H1 (cell line): Measurements from ENCODE around the gene RPUSD1. TPM values are rescaled to one million over a fixed set of nuclear protein-coding genes. Genes with fewer than 3 reads are reported as not detected.

ENCODE experiments used
- CTCF ChIA-PET: fragments of 300-600 bp; sonication (Branson Sonifier 250); formaldehyde crosslinking; loops from one replicate; lab custom pipeline; 2021; ENCODE audit not compliant: partially characterized antibody; lab: Charles Lee
- POLR2A ChIA-PET: fragments of 300-600 bp; sonication (Branson Sonifier 250); formaldehyde crosslinking; loops from one replicate; lab custom pipeline; 2021; ENCODE audit warnings: inconsistent platforms; ENCODE audit not compliant: partially characterized antibody; lab: Charles Lee
- DNase-seq, 2 experiments: peaks; one replicate each; pipeline versions ENCODE4 v3.0.0 to v3.0.0-alpha.2; 2010 to 2022; ENCODE audit warnings: low spot score in 2 of 2, low read depth in 1 of 2, mixed read lengths in 1 of 2
- FAIRE-seq: peaks from 2 replicates; lab custom pipeline; 2011; peaks lifted over from hg19 to GRCh38; lab: Jason Lieb, UNC
- H2AFZ ChIP-seq: 2 replicates; pipeline ENCODE4 v1.8.1; 2012; ENCODE audit warnings: low read length, inconsistent platforms
- H2AK5ac ChIP-seq: 2 replicates; pipeline ENCODE4 v1.6.1; 2013; ENCODE audit warnings: low read depth, low read length
- H2BK120ac ChIP-seq: replicated peaks from 2 replicates; pipeline ENCODE3; 2013; ENCODE audit warnings: low read depth, low read length, inconsistent platforms
- H2BK12ac ChIP-seq: 2 replicates; pipeline ENCODE4 v1.6.1; 2013; ENCODE audit warnings: low read depth, low read length
- H2BK15ac ChIP-seq: 2 replicates; pipeline ENCODE4 v1.6.1; 2013; ENCODE audit warnings: low read length
- H2BK20ac ChIP-seq: 2 replicates; pipeline ENCODE4 v1.6.1; 2013; ENCODE audit warnings: low read length
- H2BK5ac ChIP-seq: 2 replicates; pipeline ENCODE4 v1.6.1; 2013; ENCODE audit warnings: low read depth, low read length
- H3K14ac ChIP-seq: 2 replicates; pipeline ENCODE4 v1.6.1; 2013; ENCODE audit warnings: inconsistent platforms; ENCODE audit not compliant: insufficient read length
- H3K18ac ChIP-seq: 2 replicates; pipeline ENCODE4 v1.6.1; 2013; ENCODE audit warnings: low read length; ENCODE audit errors: extremely low read depth
- H3K23ac ChIP-seq: 2 replicates; pipeline ENCODE4 v1.6.1; 2013; ENCODE audit warnings: inconsistent platforms; ENCODE audit not compliant: insufficient read length
- H3K23me2 ChIP-seq: 2 replicates; pipeline ENCODE4 v1.6.1; 2013; ENCODE audit warnings: low read depth, low read length
- H3K27ac ChIP-seq: 2 replicates; pipeline ENCODE4 v1.6.1; 2011; ENCODE audit warnings: low read depth, low read length, inconsistent platforms
- H3K27me3 ChIP-seq, 4 experiments: replicated peaks in 1 of 4; 1 replicate in 1 of 4; 2 replicates in 3 of 4; pipeline versions ENCODE4 v1.6.1 to v1.8.1; 2011 to 2013; ENCODE audit warnings: low read length in 3 of 4, mild to moderate bottlenecking in 3 of 4, inconsistent platforms in 2 of 4, mixed read lengths in 2 of 4, moderate library complexity in 1 of 4; ENCODE audit not compliant: control insufficient read depth in 3 of 4, insufficient read depth in 3 of 4; ENCODE audit errors: extremely low read depth in 1 of 4
- H3K36me3 ChIP-seq, 4 experiments: 2 replicates each; pipeline versions ENCODE4 v1.6.1 to v1.8.1; 2011 to 2013; ENCODE audit warnings: mild to moderate bottlenecking in 4 of 4, low read length in 3 of 4, moderate library complexity in 2 of 4, control low read depth in 1 of 4, inconsistent platforms in 1 of 4; ENCODE audit not compliant: insufficient read depth in 4 of 4, control insufficient read depth in 2 of 4
- H3K4ac ChIP-seq: replicated peaks from 2 replicates; pipeline ENCODE3; 2013; ENCODE audit warnings: low read length, low read depth, mixed read lengths, inconsistent platforms; ENCODE audit not compliant: insufficient read length
- H3K4me1 ChIP-seq, 4 experiments: replicated peaks in 1 of 4; 1 replicate in 1 of 4; 2 replicates in 3 of 4; pipeline versions ENCODE4 v1.6.1 to v1.8.1; 2011 to 2013; ENCODE audit warnings: low read length in 3 of 4, inconsistent platforms in 2 of 4, mixed read lengths in 1 of 4; ENCODE audit not compliant: insufficient read depth in 4 of 4, control insufficient read depth in 3 of 4
- H3K4me2 ChIP-seq, 2 experiments: 2 replicates each; pipeline versions ENCODE4 v1.6.1 to v1.8.1; 2011 to 2013; ENCODE audit warnings: low read depth in 2 of 2, low read length in 2 of 2, control low read depth in 1 of 2, inconsistent platforms in 1 of 2, mild to moderate bottlenecking in 1 of 2; ENCODE audit not compliant: insufficient read depth in 1 of 2
- H3K4me3 ChIP-seq, 4 experiments: fragments of 200-600, 300-600 bp in 1 of 4; sonication (generic), shearing (Covaris generic), sonication (Bioruptor Twin) in 1 of 4; 2 replicates each; pipeline versions ENCODE4 v1.5.1 to v1.8.1; 2011 to 2016; ENCODE audit warnings: low read length in 4 of 4, low read depth in 3 of 4, control low read depth in 2 of 4, inconsistent platforms in 2 of 4, mild to moderate bottlenecking in 2 of 4, mixed read lengths in 1 of 4, moderate library complexity in 1 of 4; ENCODE audit not compliant: insufficient read depth in 2 of 4; ENCODE audit errors: extremely low read depth in 1 of 4
- H3K56ac ChIP-seq: replicated peaks from 2 replicates; pipeline ENCODE3; 2013; ENCODE audit warnings: low read depth, mild to moderate bottlenecking, mixed read lengths, low read length, inconsistent platforms; ENCODE audit not compliant: insufficient read length
- H3K79me1 ChIP-seq: 2 replicates; pipeline ENCODE4 v1.6.1; 2013; ENCODE audit warnings: low read depth, low read length, control low read depth
- H3K79me2 ChIP-seq, 2 experiments: 2 replicates each; pipeline versions ENCODE4 v1.6.1 to v1.8.1; 2012 to 2013; ENCODE audit warnings: low read length in 2 of 2, mild to moderate bottlenecking in 2 of 2, inconsistent platforms in 1 of 2; ENCODE audit not compliant: insufficient read depth in 2 of 2, control insufficient read depth in 1 of 2
- H3K9ac ChIP-seq, 4 experiments: replicated peaks in 1 of 4; 1 replicate in 1 of 4; 2 replicates in 3 of 4; pipeline versions ENCODE4 v1.6.1 to v1.8.1; 2011 to 2013; ENCODE audit warnings: low read depth in 3 of 4, low read length in 3 of 4, control low read depth in 2 of 4, mild to moderate bottlenecking in 2 of 4, moderate library complexity in 2 of 4, inconsistent platforms in 1 of 4; ENCODE audit errors: extremely low read depth in 1 of 4
- H3K9me3 ChIP-seq, 2 experiments: 2 replicates each; pipeline versions ENCODE4 v1.6.1 to v1.8.1; 2012 to 2013; ENCODE audit warnings: mild to moderate bottlenecking in 2 of 2, moderate library complexity in 2 of 2, control low read depth in 1 of 2, inconsistent platforms in 1 of 2, low read depth in 1 of 2, low read length in 1 of 2, mixed read lengths in 1 of 2; ENCODE audit not compliant: insufficient read depth in 2 of 2
- H4K20me1 ChIP-seq, 2 experiments: replicated peaks in 1 of 2; 2 replicates each; pipeline versions ENCODE3 to v1.8.1; 2011 to 2013; ENCODE audit warnings: inconsistent platforms in 2 of 2, low read length in 2 of 2, mild to moderate bottlenecking in 1 of 2; ENCODE audit not compliant: insufficient read depth in 2 of 2, control insufficient read depth in 1 of 2
- H4K5ac ChIP-seq: 2 replicates; pipeline ENCODE4 v1.6.1; 2013; ENCODE audit warnings: low read length, low read depth, mixed read lengths, inconsistent platforms; ENCODE audit not compliant: insufficient read length
- H4K8ac ChIP-seq: 2 replicates; pipeline ENCODE4 v1.8.0; 2013; ENCODE audit warnings: mild to moderate bottlenecking, moderate library complexity, low read length, inconsistent platforms; ENCODE audit not compliant: insufficient read depth; ENCODE audit errors: extremely low read depth
- H4K91ac ChIP-seq: replicated peaks from 2 replicates; pipeline ENCODE3; 2013; ENCODE audit warnings: low read length, mixed read lengths, inconsistent platforms; ENCODE audit not compliant: insufficient read length
- CBX5 ChIP-seq: fragments of 300-800, 300-1000 bp; sonication (generic); IDR thresholded peaks from 2 replicates; pipeline ENCODE4 v1.7.1; 2016; ENCODE audit warnings: antibody characterized with exemption, low read length, low read depth
- CTBP2 ChIP-seq: IDR thresholded peaks from 2 replicates; pipeline ENCODE4 v1.7.0; 2011; ENCODE audit warnings: borderline replicate concordance, mild to moderate bottlenecking, moderate library complexity, mixed read lengths, low read length; ENCODE audit not compliant: insufficient read depth, insufficient read length
- GTF2F1 ChIP-seq: IDR thresholded peaks from 2 replicates; pipeline ENCODE4 v1.6.1; 2012; ENCODE audit warnings: low read depth, low read length, improper control_type of control experiment, borderline replicate concordance
- JUN ChIP-seq: IDR thresholded peaks from 2 replicates; pipeline ENCODE4 v1.6.1; 2011; ENCODE audit warnings: low read depth, mild to moderate bottlenecking, improper control_type of control experiment, low read length
- KDM1A ChIP-seq: fragments of 200-600, 300-600 bp; sonication (generic); IDR thresholded peaks from 2 replicates; pipeline ENCODE4 v1.7.1; 2016; ENCODE audit warnings: mild to moderate bottlenecking, low read length, borderline replicate concordance
- PHF8 ChIP-seq: fragments of 200-600 bp; sonication (generic); conservative IDR thresholded peaks from 2 replicates; pipeline ENCODE4 v1.7.1; 2012; ENCODE audit warnings: low read depth, mild to moderate bottlenecking, inconsistent platforms, low read length, moderate library complexity
- POLR2AphosphoS5 ChIP-seq: IDR thresholded peaks from 2 replicates; pipeline ENCODE4 v1.6.1; 2011; ENCODE audit warnings: low read depth, low read length
- RAD21 ChIP-seq, 2 experiments: IDR thresholded peaks in 1 of 2; conservative IDR thresholded peaks in 1 of 2; 2 replicates each; pipeline ENCODE4 v1.6.1; 2011; ENCODE audit warnings: low read depth in 2 of 2, low read length in 2 of 2, improper control_type of control experiment in 1 of 2, inconsistent platforms in 1 of 2, mild to moderate bottlenecking in 1 of 2, moderate library complexity in 1 of 2
- RFX5 ChIP-seq: IDR thresholded peaks from 2 replicates; pipeline ENCODE4 v1.6.1; 2011; ENCODE audit warnings: low read depth, low read length, improper control_type of control experiment, borderline replicate concordance
- RNF2 ChIP-seq: fragments of 200-900, 300-1000 bp; sonication (generic); IDR thresholded peaks from 2 replicates; pipeline ENCODE4 v1.7.1; 2016; ENCODE audit warnings: borderline replicate concordance, low read depth, mild to moderate bottlenecking, antibody characterized with exemption, low read length; ENCODE audit not compliant: poor library complexity, severe bottlenecking; ENCODE audit errors: missing control alignments
- RXRA ChIP-seq: IDR thresholded peaks from 2 replicates; pipeline ENCODE4 v1.6.1; 2011; ENCODE audit warnings: low read depth, mild to moderate bottlenecking, low read length, moderate library complexity; ENCODE audit not compliant: insufficient read depth
- WGBS, 2 experiments: shearing (Covaris generic) in 1 of 2; methylation state at CpG; one replicate each; pipeline versions ENCODE4 v1.1.6 to v1.1.7; 2013 to 2015; ENCODE audit warnings: low lambda C conversion rate in 2 of 2, mixed read lengths in 2 of 2, inconsistent platforms in 1 of 2, low coverage in 1 of 2, missing lambda C conversion rate in 1 of 2; ENCODE audit not compliant: insufficient replicate concordance in 2 of 2, insufficient coverage in 1 of 2, insufficient read length in 1 of 2; ENCODE audit errors: extremely low coverage in 1 of 2, missing lambda C conversion rate in 1 of 2; 5-methylcytosine and 5-hydroxymethylcytosine counted together
- polyA plus RNA-seq, 7 experiments: library from polyadenylated mRNA; depleted of rRNA in 3 of 7; stranded (reverse) in 5 of 7; unstranded in 2 of 7; fragments of >200 nt in 5 of 7; fragments of 200-250 nt in 2 of 7; gene quantifications; 1 replicate in 5 of 7; 2 replicates in 1 of 7; 4 replicates in 1 of 7; pipeline versions ENCODE4 v1.2.1 to v1.2.3, GENCODE V29; 2011 to 2013; ENCODE audit warnings: missing spikeins in 2 of 7, mixed read lengths in 2 of 7
- total RNA-seq: library from RNA; stranded (reverse); fragmentation: NEBNext Ultra II Directional; extraction: Animal tissue kit (Norgen Biotek cat#: 25700); gene quantifications from 2 replicates; pipeline ENCODE4 v1.2.1, GENCODE V29; 2021

Gene RPUSD1
- total and polyA plus RNA-seq, 2 of the 8 experiments (the other 6 are each of a cell fraction or from before 2014, with no cell fraction given), result 32.2 to 61.8 TPM

DNA sequence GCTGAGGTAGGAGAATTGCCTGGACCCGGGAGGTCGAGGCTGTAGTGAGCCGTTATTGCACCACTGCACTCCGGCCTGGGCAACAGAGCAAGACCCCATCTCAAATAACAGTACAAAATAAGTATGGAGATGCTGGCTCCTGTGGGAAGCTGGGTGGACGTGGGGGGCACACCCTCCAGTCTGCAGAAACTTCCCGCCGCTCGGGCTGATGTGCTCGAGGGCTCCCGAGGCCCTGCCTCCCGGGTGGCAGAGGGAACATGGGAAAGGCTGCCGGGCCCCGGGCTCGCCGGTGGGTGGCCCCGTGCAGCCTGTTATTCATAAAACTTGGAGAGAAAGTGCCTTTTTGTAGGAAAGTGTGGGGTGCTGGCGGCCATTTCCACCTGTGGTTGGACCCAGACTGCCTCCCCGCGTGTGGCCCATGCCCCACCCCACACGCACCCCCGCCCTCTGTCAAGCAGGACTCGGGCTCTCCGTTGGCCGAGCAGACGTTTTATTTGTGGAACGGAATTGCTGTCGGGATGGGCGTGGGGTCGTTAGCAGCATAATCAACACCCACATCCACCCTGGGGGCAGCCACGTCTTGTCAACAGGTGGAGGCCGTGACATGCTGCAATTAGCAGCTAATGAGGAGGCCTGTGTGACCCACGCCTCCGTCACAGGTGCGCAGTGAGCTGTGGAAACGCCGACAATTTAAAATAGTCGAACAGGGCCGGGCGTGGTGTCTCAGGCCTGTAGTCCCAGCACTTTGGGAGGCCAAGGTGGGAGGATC, 40.0 kb downstream of the RPUSD1 start:
- H2BK5ac ChIP-seq, result no peak overlapping the region
- H2BK15ac ChIP-seq, result no peak overlapping the region
- H3K9ac ChIP-seq, result no peak overlapping the region
- no peaks in the 10 kb centered on the region for H3K23me2 ChIP-seq
- ChIA-PET CTCF (interaction anchor here (0.5 to 35.8 kb wide), 7 partner anchors 7 to 380 kb away, joined by 3 to 977 read pairs (median 18); partner anchors contain the start of genes ANTKMT, CCDC78, CIAO3 and FBXL16), POLR2A (interaction anchor here (0.7 to 1.9 kb wide), 7 partner anchors 9 to 112 kb away, joined by 3 to 7 read pairs (median 4); partner anchors contain the start of genes CHTF18, MSLN and RPUSD1)
- no peaks in the 10 kb centered on the region for H3K36me3 ChIP-seq
- FAIRE-seq, result no peak
- H3K4me1 ChIP-seq, result peaks cover 3 to 12% (median 5%) of the 10 kb centered on the region in 4 experiments; a peak in 5 of 7 replicates
- H3K4ac ChIP-seq, result no peak overlapping the region
- H4K91ac ChIP-seq, result no peak overlapping the region
- H4K20me1 ChIP-seq, result no peaks in the 10 kb centered on the region
- H3K14ac ChIP-seq, result no peak overlapping the region
- no peaks in the 10 kb centered on the region for H3K79me1 ChIP-seq
- H3K4me3 ChIP-seq, result no peak overlapping the region
- no peaks in the 10 kb centered on the region for H3K27me3 ChIP-seq
- no peak overlapping the region for H2AK5ac ChIP-seq
- no peak overlapping the region for H3K18ac ChIP-seq
- H3K23ac ChIP-seq, result no peak overlapping the region
- no peaks in the 10 kb centered on the region for H3K9me3 ChIP-seq
- no peak overlapping the region for H2BK20ac ChIP-seq
- no peak overlapping the region for H3K27ac ChIP-seq
- no peak overlapping the region for H4K5ac ChIP-seq
- TF ChIP-seq KDM1A (no peak), RFX5 (no peak), CTBP2 (no peak), RNF2 (no peak), CBX5 (no peak), PHF8 (no peak), RAD21 (IDR thresholded peaks at IDR 0.05 in 1 of 2, conservative IDR thresholded peaks at IDR 0.05 in 1 of 2; ENCODE audit: low read depth in 2 of 2, low read length in 2 of 2) (no peak), POLR2AphosphoS5 (no peak), RXRA (no peak), JUN (no peak), GTF2F1 (no peak)
- H3K4me2 ChIP-seq, result no peak overlapping the region
- no peak overlapping the region for H2BK12ac ChIP-seq
- H4K8ac ChIP-seq, result no peak overlapping the region
- no peak overlapping the region for H2BK120ac ChIP-seq
- H3K79me2 ChIP-seq, result no peaks in the 10 kb centered on the region
- WGBS, 2 experiments, result 94% methylated on average over 33 of the region's 39 CpGs; no CpG with 5 or more reads in 1 of the 2 experiments
- H2AFZ ChIP-seq, result no peak overlapping the region
- no peak overlapping the region for H3K56ac ChIP-seq
- DNase-seq, result no peak
